ENCODE data around the gene RAB40B. TPM values are rescaled to one million over a fixed set of nuclear protein-coding genes. Genes with fewer than 3 reads are reported as not detected.

Gene RAB40B
- polyA plus RNA-seq, 1 experiment, result 9.4 TPM

Small RNA genes within 50 kb of the gene (small RNA-seq; reads per million reads assigned to genes)
- gene MIR4525 (ENCODE audit: insufficient read length, low read depth, low replicate concordance), result not detected

Other genes starting within 250 kb of the RAB40B start
- 84.0 and 118 TPM in 2 replicates for gene CYBC1, start 247.9 kb downstream of the RAB40B start, polyA plus RNA-seq (2011; rRNA removed)
- 68.5 and 75.5 TPM in 2 replicates for gene NARF, start 240.0 kb downstream of the RAB40B start, polyA plus RNA-seq (2011; rRNA removed)
- gene FOXK2, start 179.0 kb downstream of the RAB40B start, polyA plus RNA-seq (2011; rRNA removed), result 19.2 and 19.9 TPM in 2 replicates
- 116 and 141 TPM in 2 replicates for gene WDR45B, start 50.3 kb downstream of the RAB40B start, polyA plus RNA-seq (2011; rRNA removed)
- gene FN3KRP, start 18.0 kb upstream of the RAB40B start, polyA plus RNA-seq (2011; rRNA removed), result 24.0 and 24.9 TPM in 2 replicates
- 1.1 and 1.2 TPM in 2 replicates for gene FN3K, start 36.9 kb upstream of the RAB40B start, polyA plus RNA-seq (2011; rRNA removed)
- 18.4 and 38.6 TPM in 2 replicates for gene TBCD, start 53.4 kb upstream of the RAB40B start, polyA plus RNA-seq (2011; rRNA removed)
- not detected in 2 replicates for gene ZNF750, start 141.3 kb upstream of the RAB40B start, polyA plus RNA-seq (2011; rRNA removed)